GM21717 (cell line): Measurements from ENCODE around the gene ST6GALNAC5.
"Not testable (repeated sequence)": the region's sequence is repeated elsewhere in the genome, so short reads cannot be mapped to it uniquely, and the experiment has no call there.

Experiments
- ATAC-seq: cut with Tn5 transposase; IDR thresholded peaks from one replicate; pipeline ENCODE4 v1.9.1; 2021; ENCODE audit warnings: mild to moderate bottlenecking, moderate library complexity; ENCODE audit not compliant: unreplicated experiment

ST6GALNAC5 gene

DNA sequence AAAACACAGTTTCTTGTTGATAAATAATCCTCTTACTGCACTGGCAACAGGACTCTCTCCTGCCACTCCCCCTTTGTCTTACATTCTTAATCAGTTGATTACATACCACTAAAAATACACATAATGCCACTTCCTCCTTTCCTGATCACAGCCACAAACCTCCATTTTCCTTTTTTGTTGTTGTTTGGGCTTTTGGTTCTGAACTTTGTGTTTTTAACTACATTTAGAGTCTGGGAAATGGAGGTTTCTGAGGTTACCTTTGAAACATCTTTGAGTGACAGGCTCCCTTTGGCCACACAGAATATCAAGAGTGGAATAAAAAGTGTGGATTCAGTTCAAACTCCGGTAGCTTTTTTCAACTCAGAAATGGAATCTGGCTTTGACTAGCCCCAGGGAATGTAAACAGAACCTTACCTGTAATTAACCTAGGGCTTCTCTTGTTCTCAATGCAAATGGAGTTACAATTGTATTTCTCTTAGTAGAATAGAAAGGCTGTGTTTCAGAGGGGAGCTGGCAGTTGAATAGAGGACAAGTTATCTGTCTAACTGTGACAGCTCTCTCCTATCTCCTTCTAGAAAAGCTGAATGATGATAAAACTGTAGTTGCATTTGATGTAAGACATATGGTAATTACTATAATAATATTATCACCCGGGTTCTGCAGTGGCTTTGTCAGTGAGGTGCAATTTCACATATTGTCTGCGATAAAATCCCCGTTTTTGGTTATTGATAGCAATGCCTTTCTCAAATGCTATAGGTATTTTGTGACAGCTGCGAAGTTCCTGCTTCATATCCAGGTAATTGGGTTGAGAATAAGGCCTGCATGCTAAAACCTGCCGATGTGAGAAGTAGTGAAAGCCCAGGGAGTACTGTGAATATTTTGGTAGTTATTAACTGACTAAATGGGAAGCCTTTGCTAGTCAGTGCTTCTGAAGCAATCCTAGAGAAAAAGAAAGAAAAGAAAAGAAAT lies 66.9 kb downstream of the ST6GALNAC5 start:
- no peak for ATAC-seq

DNA sequence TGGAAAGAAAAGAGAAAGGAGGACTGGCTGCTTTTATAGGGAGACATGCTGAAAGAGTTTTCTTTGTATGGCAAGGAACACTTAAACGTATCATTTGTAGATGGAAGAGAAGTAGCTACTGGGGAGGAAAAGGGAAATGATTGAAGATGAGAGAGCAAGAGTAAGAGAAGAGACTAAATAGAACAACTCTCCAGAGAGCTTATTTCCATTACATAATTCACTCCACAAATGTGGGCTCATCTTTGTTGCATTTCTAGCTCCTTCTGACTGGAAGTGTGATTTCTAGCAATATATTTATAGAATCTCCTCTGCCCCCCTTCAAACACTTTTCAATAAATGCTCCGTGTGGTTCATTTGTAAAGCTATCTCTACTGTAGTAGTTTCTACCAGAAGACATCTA lies 71.0 kb downstream of the ST6GALNAC5 start:
- ATAC-seq = no peak

GRCh38 chr1:76939050-76939816 lies 72.0 kb downstream of the ST6GALNAC5 start:
- peak; percentile 61 for ATAC-seq

GRCh38 chr1:76939817-76940216 lies 72.5 kb downstream of the ST6GALNAC5 start:
- peak; percentile 6 for ATAC-seq

DNA sequence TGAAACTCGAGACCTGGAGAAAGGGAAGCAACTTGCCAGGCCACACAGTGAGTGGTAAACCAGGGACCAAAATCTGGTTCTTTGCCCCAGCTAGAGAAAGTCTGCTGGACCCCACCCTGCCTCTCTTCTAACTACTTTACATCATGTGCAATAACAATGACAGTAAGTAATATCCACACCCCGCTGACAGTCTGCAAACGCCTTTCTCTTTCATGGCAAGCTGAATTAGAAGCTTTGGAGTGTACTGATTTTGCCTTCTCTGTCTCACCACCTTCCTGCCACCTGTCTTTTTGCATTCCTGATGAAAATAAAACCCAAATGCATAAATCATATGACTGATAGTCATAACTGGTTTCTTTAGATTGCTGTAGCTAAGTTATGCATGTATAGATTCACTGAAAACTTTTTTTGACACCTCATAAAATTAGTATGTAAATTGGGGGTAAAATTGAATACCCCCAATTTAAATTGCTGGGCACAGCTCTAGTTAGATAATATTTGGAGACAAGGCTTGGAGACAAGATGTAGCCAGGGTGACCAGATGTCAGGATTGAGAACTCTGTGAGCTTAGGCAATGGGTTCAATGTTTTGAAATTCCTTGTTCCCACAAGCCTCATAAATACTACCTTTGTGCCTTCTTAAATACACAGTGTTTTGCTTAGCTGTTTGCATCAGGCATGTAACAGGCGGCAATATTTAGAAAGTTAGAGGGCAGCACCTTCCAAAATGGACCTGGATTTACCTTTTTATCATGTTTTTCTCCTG lies 73.5 kb downstream of the ST6GALNAC5 start:
- ATAC-seq = no peak

- no peak for ATAC-seq
Observed at GRCh38 chr1:76942549-76942948, 75.3 kb downstream of the ST6GALNAC5 start.

DNA sequence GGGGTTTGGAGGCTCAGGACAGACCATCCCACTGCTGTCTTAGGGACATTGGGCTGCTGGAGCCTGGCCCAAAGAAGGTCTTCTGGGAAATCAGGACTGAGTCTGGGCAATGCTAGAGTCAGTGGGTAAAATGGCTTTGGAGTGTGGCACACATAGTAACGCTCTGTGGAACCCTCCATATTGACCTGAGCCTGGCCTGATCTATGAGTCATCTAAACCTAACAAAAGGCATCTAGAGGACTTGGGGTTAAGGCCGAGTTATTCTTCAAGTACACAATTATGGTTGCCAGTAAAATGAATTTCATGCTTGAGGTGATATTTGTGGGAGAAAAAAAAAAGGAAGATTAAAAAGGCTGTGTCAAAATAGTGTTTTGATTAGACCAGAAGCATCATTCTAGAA lies 77.7 kb downstream of the ST6GALNAC5 start:
- no peak for ATAC-seq

DNA sequence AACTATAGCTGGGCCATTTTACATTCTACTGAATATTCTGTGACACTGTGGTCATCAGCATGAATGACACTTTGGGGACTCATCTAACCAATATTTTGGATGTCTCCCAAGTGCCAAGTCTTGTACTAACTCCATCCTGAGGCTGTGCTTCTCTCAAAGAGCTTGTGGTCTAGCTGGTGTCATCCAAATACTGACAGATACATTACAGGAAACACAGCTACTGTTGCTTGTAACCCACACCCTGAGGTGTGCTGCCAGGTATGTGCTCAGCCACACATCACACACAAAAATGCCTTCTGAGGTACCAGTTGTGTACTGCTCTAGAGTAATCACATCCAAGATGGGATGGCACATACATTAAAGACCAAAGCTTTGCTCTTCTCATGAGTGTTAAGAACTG lies 81.6 kb downstream of the ST6GALNAC5 start:
- no peak for ATAC-seq

GRCh38 chr1:76949503-76949902 lies 82.2 kb downstream of the ST6GALNAC5 start:
- ATAC-seq = no peak

DNA sequence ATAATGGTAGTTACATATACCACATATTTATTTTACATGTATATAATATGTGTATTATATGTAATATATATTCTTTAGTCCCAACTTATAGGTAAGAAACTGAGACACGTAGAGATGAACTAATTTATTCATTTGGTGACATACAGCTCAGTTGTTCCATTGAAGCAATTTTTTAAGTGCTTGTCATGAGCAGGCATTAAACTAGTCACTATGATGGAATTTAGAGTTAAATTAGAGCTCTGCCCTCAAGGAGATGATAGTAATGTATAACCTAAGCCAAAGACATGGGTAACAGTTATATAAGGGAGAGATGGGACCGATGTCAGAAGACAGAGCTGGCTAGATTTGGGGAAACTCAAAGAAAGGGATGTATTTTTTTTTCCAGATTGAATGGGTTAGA lies 83.0 kb downstream of the ST6GALNAC5 start:
- ATAC-seq = no peak

GRCh38 chr1:76951153-76951552 lies 83.9 kb downstream of the ST6GALNAC5 start:
- no peak for ATAC-seq

- no peak for ATAC-seq
Observed at GRCh38 chr1:76955652-76956051, 88.4 kb downstream of the ST6GALNAC5 start.

GRCh38 chr1:76957961-76958360 lies 90.7 kb downstream of the ST6GALNAC5 start:
- ATAC-seq = no peak

- no peak for ATAC-seq
Observed at GRCh38 chr1:76958828-76959227, 91.5 kb downstream of the ST6GALNAC5 start.

- ATAC-seq = no peak
Observed at GRCh38 chr1:76959556-76959955, 92.3 kb downstream of the ST6GALNAC5 start.

GRCh38 chr1:76961181-76961819 lies 94.0 kb downstream of the ST6GALNAC5 start:
- no peak for ATAC-seq

GRCh38 chr1:76961820-76962207 lies 94.5 kb downstream of the ST6GALNAC5 start:
- ATAC-seq = no peak

DNA sequence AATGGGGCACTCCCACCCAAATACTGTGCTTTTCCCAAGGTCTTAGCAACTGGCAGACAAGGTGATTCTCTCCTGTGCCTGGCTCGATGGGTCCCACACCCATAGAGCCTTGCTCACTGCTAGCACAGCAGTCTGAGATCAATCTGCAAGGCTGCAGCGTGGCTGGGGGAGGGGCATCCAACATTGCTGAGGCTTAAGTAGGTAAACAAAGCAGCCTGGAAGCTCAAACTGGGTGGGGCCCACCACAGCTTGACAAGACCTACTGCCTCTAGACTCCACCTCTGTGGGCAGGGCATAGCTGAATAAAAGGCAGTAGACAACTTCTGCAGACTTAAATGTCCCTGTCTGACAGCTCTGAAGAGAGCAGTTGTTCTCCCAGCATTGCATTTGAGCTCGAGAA lies 114.0 kb downstream of the ST6GALNAC5 start:
- not testable (repeated sequence) for ATAC-seq

GRCh38 chr1:76989976-76990375 lies 122.7 kb downstream of the ST6GALNAC5 start:
- ATAC-seq = no peak

GRCh38 chr1:76993036-76993435 lies 125.8 kb downstream of the ST6GALNAC5 start:
- ATAC-seq = no peak
